GM19193 (cell line): ENCODE results near the gene AUTS2.

Experiments used
- POLR2A ChIP-seq: IDR thresholded peaks from 4 replicates; pipeline ENCODE4 v1.6.1; 2011; ENCODE audit not compliant: insufficient read depth, insufficient read length; ENCODE audit errors: extremely low read depth

Gene AUTS2

GRCh38 chr7:70346844-70347462 is 748.7 kb downstream of the AUTS2 start:
- no peak for TF ChIP-seq POLR2A

GRCh38 chr7:70347463-70348254 is 749.4 kb downstream of the AUTS2 start:
- TF ChIP-seq POLR2A: no peak

- no peak for TF ChIP-seq POLR2A
These were observed 750.8 kb downstream of the AUTS2 start for GRCh38 chr7:70349031-70349430.

GRCh38 chr7:70349819-70350218 is 751.5 kb downstream of the AUTS2 start:
- TF ChIP-seq POLR2A: no peak

- no peak for TF ChIP-seq POLR2A
These were observed 753.8 kb downstream of the AUTS2 start for GRCh38 chr7:70352088-70352487.

DNA sequence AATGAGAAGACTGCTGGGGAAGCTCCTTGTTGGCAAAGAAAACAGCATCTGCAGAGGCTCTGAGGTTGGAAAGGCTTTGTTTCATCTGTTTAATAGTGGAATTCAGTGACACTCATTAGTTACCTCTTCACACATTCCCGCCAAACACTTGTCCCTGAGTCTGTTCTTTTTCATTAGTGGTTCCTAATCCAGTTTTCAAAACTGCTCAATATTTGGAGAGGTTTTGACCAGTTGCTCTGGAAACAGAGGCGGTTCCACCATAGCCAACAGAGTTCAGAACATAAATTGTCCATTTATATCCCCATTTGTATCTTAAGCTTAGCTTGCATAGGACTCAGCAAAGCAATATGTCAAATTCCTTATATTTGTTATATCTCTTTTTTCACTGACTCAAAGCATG is 754.6 kb downstream of the AUTS2 start:
- TF ChIP-seq POLR2A: no peak

DNA sequence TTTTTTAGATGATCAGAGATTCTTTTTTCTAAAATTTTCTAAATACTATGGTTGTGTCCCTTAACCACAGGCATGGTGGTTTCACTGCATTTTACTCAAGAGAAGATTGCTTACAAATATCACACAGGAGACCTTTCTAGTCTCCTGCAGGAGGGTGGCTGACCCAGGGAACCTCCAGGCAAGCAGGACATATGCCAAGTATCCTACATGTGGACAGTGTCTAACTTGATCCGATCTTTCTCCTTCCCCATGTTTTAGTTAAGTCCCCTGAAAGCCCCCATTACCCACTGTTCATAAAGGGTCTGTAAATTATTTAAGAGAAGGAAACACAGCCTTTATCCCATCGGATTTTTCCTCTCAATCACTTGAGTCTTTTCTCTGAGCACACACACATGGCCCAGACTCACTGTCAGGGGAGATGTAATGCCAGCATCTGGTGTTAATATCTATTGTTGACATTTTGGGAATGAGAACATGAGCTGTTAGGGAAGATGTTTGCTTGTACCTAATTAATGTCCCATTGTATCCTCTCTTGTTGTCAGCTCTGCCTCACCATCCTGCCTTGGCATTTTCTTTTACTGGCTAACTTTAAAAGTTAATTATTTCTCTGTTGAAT is 755.2 kb downstream of the AUTS2 start:
- no peak for TF ChIP-seq POLR2A

GRCh38 chr7:70353946-70354335 is 755.7 kb downstream of the AUTS2 start:
- TF ChIP-seq POLR2A: no peak

DNA sequence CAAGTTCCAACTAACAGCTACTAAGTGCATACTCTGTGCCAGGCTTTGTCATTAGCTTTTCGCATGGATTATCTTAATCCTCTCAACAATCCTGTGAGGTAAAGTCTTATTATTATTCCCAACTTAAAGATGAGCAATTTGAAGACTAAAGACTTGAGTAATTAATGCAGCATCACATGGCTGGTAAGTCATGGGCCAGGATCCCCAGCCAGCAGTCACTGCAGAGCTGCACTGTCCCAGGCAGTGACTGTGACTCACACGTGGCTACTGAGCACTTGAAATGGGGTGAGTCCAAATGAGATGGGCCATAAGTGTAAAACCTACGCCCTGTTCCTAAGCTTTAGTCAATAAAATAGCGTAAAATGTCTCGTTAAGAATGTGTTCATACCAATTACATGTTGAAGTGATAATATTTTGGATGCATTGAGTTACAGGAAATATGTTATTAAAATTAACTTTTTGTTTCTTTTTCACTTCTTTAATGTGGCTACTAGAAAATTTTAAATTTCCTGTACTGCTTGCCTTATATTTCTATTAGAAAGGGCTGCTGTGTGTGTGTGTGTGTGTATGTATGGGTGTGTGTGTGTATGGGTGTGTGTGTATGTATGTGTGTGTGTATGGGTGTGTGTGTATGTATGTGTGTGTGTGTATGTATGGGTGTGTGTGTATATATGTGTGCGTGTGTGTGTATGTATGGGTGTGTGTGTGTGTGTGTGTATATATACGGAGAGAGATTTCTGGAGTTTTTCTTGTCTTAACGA is 756.3 kb downstream of the AUTS2 start:
- no peak for TF ChIP-seq POLR2A

DNA sequence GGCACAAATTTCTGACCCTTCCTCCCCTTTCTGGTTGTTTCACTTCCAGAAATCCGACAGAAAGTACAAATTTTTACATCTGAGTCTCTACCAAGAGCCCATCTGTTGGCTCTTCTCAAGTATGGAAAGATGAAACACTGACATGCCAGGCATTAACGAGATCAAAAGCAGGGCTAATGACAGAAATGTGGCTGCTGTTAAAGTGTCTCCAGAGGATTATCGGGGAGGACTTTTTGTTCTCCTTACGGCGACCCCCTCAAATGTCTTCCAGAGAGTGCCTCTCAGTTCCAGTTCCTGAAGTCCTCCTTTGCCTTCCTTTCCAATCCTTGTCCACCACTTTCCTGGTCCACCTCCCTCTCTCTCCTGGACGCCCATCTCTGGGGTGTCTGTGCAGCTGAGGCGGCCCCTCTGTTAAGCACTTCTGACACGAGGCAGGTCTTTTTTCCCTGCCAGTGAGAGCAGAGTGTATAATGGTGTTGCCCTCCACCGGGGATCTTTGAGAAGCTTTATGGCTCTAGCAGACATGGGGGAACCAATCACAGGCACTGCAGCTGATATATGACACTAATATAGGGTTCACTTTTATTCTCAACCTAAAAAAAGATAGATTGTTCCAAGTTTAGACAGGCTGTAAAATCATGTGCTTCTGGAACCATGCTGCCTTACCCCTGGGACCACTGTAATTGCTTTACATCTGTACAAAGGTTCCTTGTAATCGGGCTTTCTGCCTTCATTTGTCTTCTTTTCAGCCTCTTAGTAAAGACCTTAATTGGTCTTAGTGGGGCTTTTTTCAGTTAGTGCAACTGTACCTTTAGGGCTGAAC is 757.1 kb downstream of the AUTS2 start:
- TF ChIP-seq POLR2A: no peak

DNA sequence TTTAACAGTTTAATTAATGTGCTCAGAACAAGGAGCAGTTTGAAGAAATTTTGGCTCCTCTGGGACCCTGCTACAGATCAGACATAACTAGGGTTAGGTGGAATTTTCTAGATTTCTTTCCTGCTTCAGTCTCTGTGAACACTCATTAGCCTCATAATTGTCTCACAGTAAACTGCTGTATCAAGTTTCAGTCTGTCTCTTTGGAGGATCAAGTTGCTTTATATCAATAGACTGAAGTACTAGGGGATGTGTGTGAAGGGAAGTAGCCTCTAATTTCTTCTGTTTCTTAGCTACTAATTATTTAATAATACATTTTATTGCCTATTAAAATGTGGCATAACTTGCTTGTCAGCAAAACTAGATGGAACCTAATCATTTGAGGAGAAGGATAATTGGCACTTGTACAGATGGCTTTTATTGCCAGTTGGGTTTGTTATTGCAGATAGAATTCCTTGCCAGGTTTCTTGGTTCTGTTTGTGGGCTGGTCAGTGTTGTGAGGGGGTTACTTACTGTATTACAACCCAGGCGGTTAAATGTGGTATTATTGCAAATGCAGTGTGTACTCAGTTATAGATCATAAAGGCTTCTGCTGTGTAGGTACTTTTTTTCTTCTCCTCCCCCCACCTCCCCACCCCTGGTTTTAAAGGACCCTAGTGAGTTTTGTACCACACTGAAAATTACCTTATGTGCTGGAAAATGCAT is 758.0 kb downstream of the AUTS2 start:
- no peak for TF ChIP-seq POLR2A

DNA sequence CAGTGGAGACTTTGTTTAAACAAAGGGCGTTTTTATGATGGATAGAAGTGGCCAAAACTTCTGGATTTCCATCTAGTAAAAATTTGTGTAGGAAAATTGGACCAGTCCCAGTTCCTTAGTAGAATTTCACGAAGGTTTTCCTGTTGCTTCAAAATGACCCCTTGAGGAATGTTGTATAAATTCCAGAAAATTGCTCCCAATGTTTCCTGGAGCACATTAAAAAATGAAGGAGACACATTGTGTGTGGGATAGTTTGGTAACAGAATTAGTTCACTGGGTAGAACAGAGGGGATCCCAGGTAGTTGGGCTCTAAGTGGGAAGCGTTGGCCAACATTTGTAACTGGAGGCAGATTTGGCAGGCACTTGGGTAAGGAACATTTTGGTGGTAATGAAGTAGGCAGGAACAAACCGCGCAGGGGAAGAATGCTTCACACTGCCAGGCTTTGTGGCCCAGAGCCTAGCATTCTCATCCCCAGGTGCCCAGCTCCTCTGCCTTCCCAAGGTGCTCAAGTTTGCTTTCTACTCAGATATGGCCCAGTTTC is 758.6 kb downstream of the AUTS2 start:
- no peak for TF ChIP-seq POLR2A

DNA sequence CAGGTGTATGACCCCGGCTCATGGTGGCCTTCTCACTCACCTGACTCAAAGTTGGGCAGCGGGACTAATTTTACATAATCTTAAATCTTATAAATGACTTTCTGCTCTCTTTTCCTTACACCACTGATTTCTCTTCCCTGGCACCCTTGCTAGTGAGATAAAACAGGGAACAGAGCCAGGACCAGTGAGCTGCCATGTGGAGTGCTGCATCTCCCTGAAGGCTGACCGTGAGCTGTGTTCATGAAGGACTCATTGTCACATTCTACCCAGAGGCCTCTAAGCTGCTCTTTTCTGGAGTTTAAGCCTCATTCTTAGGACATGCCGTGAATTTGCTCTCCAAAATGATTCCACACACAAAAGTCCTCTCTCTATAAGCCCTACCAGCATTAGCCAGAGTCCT is 762.3 kb downstream of the AUTS2 start:
- TF ChIP-seq POLR2A: no peak

- TF ChIP-seq POLR2A: no peak
These were observed 763.5 kb downstream of the AUTS2 start for GRCh38 chr7:70361821-70362220.

DNA sequence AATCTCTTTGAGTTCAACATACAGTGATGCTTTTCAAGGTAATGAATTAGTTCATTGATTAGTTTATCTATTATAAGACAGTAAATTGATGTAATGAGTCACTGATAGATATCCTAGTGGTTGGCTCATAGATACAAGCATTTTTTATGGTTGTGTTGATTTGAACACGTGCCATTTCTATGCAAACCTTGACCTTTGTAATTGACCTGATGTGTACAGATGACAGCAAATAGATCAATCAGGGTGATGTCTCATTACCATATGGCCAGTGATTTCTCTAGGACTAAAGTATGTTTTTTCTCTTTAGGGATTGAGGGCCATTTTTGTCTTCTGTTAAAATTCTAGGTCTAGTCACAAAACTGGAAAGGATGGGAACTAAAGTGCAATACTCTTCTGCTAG is 773.4 kb downstream of the AUTS2 start:
- TF ChIP-seq POLR2A: no peak
